Activated CD8-positive, alpha-beta memory T cell treated with anti-CD3 and anti-CD28 coated beads, Interleukin-2, amount 50 U/mL, for 1 hour (primary cell): Measurements from ENCODE around the gene MED26.

Experiments used
- DNase-seq: peaks from one replicate; pipeline ENCODE4 v3.0.0-alpha.2; 2020; ENCODE audit errors: extremely low read depth

MED26 gene

DNA sequence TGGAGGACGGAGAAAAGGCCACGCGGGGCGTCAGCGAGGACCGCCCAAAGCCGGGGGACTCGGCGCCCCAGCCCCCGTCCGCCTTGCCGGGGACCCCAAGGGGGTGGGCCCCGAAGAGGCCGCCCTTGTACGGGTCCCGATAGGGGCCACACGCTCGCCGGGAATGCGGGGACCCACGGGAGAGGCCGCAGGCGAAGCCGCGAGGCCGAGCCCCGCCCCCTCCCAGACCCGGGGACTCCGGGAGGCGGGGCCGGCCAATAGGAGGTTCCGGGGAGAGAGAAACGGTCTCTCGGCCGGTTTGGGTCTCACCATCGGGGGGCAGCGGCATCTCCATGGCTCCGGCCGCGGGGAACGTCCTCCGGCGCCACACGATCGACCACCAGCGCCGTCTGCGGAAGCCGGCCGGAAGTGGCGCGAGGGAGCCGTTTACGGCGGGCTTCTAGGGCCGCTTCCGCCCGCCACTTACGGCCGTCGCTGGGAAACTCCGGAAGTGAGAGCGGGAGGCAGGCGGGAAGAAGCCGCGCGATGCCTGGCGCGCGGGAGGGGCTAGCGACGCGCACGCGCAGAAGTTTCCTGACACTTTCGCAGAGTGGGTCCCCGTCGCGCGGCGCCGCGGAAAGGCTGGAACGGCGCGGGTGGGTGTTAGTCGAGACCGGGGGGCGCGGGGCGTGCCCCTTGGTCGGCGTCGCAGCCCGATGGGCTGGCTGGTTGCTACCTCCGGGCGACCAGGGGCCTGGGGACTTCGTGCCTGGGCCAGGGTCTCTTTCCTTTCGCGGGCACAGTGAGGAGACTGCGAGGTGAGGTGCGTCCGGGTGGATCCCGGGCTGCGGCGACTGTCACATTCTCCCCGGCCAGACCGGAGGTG is 85.7 kb downstream of the MED26 start, which contains the start of gene CHERP:
CHERP (minus strand) TSS at position 393 of the 865 bp plus-strand sequence; CDS start at position 334, 59 bp downstream.
- peak; percentile 81 for DNase-seq

GRCh38 chr19:16541526-16542044 is 86.4 kb downstream of the MED26 start:
- no peak for DNase-seq

GRCh38 chr19:16540948-16541347 is 87.1 kb downstream of the MED26 start:
- DNase-seq, result no peak

- DNase-seq, result no peak
Measured at GRCh38 chr19:16537111-16537510, 90.9 kb downstream of the MED26 start.

- no peak for DNase-seq
Measured at GRCh38 chr19:16536130-16536529, 91.9 kb downstream of the MED26 start.

DNA sequence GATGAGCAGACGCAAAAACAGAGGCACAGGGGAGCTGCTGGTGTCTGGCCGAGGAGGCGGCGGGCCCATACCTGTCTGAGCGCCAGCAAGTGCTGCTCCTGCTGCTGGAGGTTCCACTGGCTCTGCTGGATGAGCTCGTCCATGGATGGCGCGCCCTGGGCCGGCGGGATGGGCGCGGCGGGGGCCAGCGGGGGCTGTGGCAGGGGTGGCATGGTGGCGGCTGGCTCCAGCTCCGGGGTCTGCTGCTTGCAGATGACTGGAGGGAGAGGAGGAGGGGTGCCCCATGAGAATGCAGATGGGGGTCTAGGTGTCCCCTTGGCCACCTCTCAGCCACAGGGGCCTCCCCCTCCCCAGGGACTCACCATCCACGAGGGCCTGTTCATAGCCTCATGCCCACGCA is 92.6 kb downstream of the MED26 start:
- no peak for DNase-seq

GRCh38 chr19:16532440-16533234 is 95.4 kb downstream of the MED26 start:
- no peak for DNase-seq

DNA sequence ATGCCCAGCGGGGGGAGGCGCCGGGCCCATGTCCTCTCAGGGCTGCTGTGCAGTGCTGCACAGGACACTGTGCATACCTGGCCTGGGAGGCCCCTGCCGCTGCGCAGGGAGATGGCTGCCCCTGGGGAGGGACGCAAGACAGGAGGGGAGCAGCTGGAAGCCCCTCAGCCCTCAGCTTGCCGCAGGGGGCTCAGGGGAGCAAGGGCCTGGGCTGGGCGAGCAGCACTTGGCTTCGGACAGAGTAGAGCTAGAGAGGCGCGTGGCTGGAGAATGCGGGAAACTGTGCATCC is 96.7 kb downstream of the MED26 start:
- no peak for DNase-seq

- DNase-seq, result no peak
Measured at GRCh38 chr19:16530540-16531379, 97.2 kb downstream of the MED26 start.

DNA sequence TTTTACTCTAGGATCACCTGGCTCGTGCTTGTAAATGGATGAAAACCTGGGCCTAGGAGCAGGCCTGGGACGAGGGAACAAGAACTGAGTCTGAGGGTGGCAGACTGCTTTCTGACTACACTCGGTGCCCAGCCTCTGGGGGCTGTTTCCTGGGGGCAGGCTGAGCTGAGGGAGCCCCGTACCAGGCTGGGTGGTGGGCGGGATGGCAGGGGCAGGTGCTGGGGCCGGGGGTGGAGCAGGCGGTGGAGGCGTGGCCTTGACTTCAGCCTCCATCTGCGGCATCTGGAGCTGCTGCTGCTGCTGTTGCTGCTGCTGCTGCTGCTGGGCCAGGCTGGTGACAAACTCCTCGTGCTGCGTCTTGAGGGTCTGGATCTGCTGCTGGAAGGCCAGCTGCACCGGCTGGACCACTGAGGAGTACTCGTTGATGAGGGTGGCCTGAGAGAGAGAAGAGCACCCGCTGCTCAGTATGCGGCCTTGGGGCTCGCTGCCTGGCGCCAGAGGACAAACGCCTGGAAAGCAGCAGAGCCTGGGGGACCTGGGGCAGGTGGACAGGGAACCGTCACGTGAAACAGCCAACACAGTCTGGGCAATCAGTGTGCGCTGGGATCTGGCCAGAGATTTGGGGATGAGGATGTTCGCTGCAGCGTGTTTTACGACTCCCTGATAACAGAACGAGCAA is 98.4 kb downstream of the MED26 start:
- DNase-seq, result no peak

- DNase-seq, result no peak
Measured at GRCh38 chr19:16527971-16528521, 100.0 kb downstream of the MED26 start.

DNA sequence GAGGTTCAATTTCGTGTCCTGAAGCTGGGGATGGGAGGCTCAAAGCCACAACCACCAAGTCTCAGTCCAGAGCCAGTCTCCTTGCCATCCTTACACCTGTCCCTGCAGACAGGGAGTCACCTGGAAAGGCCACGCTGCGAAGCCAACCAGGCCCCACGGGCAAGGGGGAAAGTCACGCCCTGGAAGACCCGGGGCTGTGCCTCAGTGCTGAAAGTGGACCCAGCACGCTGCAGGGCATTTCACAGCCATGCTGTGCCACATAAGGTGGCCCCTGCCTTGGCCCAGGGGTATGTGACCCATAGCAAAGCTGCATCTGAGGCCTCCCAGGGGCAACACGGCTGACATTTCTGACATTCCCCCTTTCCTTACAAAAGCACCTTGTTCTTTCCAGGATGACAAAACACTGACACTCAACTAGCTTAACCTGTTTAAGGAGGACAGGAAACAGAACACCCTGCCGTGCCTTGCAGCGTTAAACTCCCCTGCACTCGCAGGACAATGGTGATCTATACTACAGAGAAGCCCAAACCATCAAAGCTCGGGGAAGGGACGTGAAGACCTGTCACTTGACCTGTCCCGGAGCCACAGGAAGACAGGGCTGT is 100.6 kb downstream of the MED26 start:
- no peak for DNase-seq

- DNase-seq, result no peak
Measured at GRCh38 chr19:16525751-16526481, 102.1 kb downstream of the MED26 start.

- no peak for DNase-seq
Measured at GRCh38 chr19:16524991-16525734, 102.8 kb downstream of the MED26 start.
